Activated CD4-positive, CD25-positive, alpha-beta regulatory T cell treated with anti-CD3 and anti-CD28 coated beads, Interleukin-2, amount 50 U/mL, for 72 hours (primary cell): Measurements from ENCODE around the gene MEX3D.
"Not testable (repeated sequence)": the region's sequence is repeated elsewhere in the genome, so short reads cannot be mapped to it uniquely, and the experiment has no call there.

ENCODE experiments used
- DNase-seq: peaks from one replicate; pipeline ENCODE4 v3.0.0; 2021

Gene MEX3D

GRCh38 chr19:1570836-1571235 is 2.7 kb upstream of the MEX3D start:
- DNase-seq: no peak

DNA sequence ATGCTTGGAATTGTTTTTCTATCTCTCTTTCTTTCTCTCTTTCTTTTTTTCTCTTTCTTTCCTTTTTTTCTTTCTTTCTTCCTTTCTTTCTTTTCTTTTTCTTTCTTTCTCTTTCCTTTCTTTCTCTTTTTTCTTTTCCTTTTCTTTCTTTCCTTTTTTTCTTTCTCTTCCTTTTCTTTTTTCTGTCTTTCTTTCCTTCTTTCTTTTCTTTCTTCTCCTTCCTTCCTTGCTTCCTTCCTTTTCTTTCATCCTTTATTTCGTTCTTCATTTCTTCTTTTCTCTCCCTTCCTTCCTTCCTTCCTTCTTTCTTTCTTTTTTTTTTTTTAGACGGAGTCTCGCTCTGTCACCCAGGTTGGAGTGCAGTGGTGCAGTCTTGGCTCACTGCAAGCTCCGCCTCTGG is 1.9 kb upstream of the MEX3D start:
- DNase-seq: no peak

GRCh38 chr19:1567848-1568227 is 287 bp downstream of the MEX3D start:
- no peak for DNase-seq

DNA sequence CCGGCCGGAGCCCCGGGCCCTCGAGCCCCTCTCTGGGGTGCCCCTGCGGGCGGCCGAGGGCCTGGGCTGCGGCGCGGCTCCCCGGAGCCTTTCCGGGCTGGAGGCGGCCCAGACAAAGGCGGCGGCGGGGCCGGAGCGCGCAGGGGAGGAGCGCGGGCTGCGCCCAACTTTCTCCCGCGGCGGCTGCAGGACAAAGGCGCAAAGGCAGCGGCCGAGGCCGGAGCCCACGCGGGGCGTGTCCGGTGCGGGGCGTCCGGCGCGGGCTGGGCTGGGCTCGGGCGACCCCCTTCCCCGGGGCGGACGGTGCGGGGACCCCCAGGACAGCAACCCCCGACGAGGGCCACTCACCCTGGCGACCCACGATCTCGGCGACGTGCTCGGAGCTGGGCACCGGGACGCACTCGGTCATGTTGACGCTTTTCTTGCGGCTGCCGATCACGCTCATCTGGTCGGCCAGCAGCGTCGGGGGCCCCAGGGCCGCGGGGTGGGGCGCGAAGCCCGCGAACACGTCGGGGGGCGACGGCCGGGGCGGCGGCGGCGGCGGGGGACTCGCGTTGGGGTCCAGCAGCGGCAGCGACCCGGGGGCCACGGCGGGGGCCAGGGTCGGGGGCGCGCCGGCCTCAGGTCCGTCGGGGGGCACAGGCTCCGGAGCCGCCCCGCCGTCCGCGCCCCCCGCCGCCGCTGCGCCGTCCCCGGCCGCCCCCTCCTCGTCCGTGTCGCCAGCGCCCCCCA is 843 bp downstream of the MEX3D start:
- no peak for DNase-seq

DNA sequence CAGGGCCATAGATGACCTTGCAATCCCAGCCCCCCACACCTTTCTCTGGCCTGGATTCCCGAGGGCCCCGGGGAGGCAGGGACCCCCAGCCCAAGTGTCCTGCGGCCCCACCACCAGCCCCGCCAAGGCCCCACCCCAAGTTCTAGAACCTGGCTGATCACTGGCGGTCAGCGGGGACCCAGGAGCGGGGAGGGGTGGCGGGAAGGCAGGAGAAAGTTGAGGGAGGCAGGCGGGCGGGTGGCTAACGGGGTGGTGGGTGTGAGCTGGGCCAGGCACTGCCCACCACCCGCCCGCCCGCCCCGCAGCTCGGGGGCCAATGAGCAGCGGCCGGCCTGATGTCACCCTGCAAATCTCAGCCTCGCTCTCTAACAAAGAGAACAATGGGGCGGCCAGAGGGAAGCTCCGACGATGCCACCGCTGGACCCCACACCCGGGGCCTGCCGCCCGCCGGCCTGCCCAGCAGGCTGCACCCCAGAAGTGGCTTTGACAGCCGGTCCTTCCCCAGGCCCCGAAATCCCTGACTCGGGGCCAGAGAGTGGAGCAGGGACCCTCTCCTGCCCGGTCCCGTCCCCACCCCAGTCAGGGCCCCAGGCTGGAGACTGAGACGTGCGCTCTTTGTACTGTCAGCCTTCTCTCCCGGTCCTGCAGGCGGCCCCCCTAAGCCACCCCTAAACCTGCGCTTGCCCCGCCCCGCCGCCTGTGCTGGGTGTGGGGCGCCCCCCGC is 1.6 kb downstream of the MEX3D start:
- no peak for DNase-seq

GRCh38 chr19:1563251-1563650 is 4.9 kb downstream of the MEX3D start:
- DNase-seq: no peak

DNA sequence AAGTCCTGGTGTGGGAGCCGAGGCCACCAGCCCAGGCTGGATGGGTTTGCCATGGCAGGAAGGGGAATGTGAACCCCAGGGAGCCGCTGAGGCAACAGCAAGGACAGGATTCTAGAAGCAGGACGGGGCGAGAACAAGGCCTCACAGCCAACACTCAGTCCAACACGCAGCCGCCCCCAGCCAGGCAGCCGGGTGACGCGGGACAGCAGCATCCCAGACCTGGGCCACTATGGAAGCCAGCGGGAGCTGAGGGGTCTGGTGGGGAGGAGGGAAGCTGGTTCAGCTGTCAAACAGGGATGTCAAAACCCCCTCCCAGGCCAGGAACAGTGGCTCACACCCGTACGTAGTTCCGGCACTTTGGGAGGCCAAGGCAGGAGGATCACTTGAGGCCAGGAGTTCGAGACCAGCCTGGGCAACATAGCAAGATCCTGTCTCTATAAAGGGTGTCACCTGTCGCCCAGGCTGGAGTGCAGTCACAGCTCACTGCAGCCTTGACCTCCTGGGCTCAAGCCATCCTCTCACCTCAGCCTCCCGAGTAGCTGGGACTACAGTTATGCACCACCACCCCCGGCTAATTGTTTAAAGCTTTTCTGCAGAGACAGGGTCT is 6.8 kb downstream of the MEX3D start:
- no peak for DNase-seq

DNA sequence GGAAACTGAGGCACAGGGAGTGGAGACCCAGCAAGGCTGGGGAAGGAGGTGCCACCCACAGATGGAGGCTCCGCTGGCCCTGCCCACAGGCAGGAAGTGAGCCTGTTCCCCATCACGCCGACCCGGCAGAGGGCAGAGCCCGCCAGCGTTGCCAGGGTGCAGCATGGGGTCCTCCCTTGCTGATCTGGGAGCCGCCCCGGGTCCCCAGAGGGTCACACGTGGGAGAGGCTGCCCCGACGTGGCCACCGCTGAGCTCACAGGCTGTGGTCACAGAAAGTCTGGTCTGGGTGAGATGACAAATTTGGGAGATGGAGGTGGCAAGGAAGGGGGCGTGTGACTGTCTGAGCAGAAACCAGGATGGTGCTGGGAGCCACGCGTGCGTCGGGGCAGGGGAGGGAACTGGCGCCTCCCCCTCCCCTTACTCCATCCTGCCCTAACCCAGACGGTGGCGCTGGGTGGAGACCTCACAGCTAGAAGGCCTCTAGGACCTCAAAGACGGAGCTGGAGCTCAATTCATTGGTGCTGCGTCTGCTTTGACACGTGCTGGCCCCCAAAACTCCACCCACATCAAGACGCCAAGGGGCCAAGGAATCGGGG is 7.7 kb downstream of the MEX3D start:
- DNase-seq: no peak

- DNase-seq: no peak
Observed at GRCh38 chr19:1558552-1558951, 9.6 kb downstream of the MEX3D start.

- no peak for DNase-seq
Observed at GRCh38 chr19:1556390-1557070, 11.6 kb downstream of the MEX3D start.

DNA sequence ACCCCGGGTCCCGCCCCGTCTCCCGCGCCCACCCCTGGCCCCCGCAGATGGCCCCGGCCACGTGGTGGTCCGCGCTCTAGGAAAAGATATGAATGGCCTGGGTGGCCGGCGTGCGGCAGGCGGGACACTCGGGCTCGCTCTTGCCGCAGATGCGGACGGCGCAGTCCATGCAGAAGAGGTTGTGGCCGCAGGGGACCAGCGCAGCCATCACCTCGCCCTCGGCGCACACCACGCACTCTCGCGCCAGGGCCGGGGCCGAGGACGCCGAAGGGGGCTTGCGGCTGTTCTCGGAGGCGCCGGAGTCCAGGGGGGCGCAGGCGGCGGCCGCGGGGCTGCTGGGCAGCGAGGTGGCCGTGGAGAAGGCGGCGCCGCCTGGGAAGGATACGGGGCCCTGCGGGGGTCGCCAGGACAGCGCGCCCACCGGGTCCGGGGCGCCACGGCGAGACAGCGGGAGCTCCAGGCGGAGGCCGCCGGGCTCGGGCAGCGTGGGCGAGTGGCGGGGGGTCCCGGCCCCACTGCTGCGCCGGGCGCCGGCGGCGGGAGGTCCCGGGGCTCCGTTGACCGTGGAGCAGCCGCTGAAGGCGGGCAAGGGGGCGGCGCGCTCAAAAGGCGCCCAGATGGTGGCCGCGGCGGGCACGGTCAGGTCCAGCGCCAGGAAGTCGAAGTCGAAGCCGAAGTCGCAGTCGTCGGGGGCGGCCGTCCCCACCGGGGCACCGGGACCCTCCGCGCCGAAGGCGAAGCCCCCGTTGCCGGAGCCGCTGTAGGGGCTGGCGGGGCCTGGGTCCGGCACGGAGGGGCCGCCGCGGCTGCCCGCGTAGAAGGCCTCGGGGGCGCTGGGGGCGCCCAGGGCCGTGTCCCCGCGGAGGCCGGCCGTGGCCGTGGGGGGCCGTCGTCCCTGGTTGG is 12.4 kb downstream of the MEX3D start:
- no peak for DNase-seq

DNA sequence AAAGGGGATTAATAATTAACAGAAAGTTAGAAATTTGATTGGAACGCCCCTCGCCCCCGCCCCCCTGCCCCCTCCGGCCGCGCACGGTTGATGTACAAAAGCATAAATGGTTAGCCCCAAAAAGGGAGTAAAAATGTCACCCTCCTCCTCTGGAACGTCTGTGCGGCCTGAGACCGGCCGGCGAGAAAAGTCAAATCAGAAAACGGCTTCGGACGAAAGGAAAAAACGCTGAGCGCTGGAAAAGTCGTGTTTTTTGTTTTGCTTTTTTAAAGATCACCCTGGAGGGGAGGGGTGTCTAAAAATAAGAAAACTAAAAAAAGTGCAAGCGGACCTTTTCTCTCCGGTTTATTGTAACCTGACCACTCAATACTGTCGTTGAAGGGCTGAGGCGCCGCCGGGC is 13.2 kb downstream of the MEX3D start:
- DNase-seq: no peak

GRCh38 chr19:1553415-1553814 is 14.7 kb downstream of the MEX3D start:
- no peak for DNase-seq

- DNase-seq: no peak
Observed at GRCh38 chr19:1551068-1552040, 16.8 kb downstream of the MEX3D start.

GRCh38 chr19:1549332-1549945 is 18.7 kb downstream of the MEX3D start:
- no peak for DNase-seq

DNA sequence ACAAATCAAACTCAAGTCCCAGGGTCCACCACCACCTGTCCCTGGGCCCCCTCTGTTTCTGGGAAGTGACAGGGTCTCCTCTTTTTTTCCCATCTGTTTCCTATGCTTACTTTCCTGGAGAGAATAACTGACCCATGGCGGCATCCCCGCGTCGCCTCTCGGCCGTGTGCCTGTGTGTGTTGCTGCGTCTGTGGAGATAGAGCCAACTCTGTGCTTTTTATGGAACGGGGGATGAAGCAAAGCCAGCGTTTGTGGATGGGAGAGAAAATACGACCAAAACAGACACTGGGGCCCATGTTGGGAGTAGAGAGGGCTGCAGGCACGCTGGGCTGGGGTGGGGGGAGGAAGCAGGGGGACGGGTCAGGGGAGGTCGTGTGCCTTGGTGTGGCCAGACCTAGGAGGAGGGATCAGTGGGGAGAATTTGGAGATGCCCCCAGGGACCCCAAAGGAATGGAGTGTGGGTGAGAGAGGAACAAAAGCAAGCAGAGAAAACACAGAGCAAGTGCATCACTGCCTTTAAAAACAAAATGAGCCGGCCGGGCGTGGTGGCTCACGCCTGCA is 27.7 kb downstream of the MEX3D start:
- no peak for DNase-seq

GRCh38 chr19:1539749-1540148 is 28.4 kb downstream of the MEX3D start:
- DNase-seq: not testable (repeated sequence)

DNA sequence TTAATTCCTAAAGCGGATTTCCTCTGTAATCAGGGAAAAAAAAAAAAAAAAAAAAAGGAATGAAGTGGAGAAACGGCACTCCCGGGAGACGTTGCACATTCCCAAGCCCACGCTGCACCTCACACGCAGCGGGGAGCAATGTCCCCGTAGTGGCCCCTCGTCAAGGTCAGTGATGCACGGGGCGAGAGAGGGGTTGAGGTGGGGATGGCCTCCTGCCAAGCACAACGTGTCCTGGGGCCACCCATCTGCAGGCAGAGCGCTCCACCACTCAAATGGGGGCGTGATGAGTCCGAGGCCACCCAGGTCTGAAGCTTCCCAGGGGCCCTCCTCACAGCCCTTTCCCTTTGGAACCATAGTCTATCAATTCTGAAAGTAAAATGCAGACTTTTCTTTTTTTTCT is 29.1 kb downstream of the MEX3D start:
- no peak for DNase-seq

- not testable (repeated sequence) for DNase-seq
Observed at GRCh38 chr19:1535699-1536098, 32.4 kb downstream of the MEX3D start.

DNA sequence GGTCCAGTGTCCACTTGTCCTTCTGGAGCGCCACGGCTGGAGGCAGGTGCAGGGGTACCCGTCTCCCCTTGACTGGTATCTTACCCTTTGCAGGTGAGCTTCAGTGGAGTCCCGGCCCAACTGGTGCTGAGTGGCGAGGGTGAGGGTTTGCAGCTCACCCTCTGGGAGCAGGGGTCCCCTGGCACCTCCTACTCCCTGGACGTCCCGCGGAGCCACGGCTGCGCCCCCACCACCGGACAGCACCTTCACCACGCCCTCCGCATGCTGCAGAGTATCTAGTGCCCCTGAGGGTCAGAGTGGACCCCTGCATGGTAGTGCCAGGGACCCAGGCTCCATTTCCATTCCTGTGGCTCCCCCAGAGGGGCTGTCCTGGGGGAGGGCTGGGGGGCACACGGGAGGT is 33.2 kb downstream of the MEX3D start:
- DNase-seq: no peak
